SU-DHL-6 (cell line): ENCODE data around the gene RAMACL.

Experiments used
- EZH2phosphoT487 ChIP-seq: fragments of 200-600 bp; sonication (generic), shearing (Covaris generic); conservative IDR thresholded peaks from 2 replicates; pipeline ENCODE4 v1.6.1; 2018; ENCODE audit warnings: mild to moderate bottlenecking, antibody characterized with exemption, low read length, moderate library complexity, mixed read lengths
- TF ChIP-seq, protein P1 (sequence below): fragments of 200-600 bp; sonication (generic); IDR thresholded peaks from one replicate; pipeline ENCODE4 v1.5.1; 2017; ENCODE audit warnings: antibody characterized with exemption, mild to moderate bottlenecking, low read length, moderate library complexity; ENCODE audit not compliant: insufficient read depth, poor library complexity, severe bottlenecking

DNA sequence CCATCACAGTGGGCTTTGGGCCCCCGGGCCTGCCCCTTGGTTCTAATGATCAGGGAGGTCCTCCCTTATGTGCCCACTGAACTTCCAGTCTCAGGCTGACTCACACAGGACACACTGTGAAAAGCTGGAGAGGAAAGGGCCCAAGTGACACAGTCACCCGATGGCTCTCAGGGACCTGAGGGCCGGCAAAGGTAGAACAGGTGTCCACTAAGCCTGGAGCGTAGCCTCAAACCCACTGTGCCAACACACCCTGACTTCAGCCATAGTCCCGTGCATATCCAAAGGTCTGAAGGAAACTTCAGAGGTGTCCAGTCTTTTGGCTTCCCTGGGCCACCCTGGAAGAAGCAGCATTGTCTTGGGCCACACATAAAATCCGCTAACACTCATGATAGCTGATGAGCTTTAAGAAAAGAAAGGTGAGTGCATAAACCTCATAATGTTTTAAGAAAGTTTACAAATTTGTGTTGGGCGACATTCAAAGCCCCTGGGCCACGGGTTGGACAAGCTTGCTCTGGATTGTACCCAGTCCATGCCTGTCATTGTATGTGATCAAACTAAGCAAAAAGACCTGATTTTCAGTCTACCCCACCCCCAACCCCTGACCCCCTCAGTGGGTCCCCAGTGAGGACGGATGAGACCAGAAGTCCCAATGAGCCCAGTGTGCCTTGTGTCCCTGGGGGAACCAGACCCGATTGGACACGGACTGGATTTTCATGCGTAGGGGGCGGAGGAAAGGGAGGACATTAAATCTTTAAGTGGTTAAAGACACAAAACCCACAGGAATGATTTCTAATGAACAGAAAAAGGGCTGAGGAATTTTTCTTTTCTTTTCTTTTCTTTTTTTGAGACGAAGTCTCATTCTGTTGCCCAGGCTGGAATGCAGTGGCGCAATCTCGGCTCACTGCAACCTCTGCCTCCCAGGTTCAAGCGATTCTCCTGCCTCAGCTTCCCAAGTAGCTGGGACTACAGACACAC, 6.1 kb downstream of the RAMACL start:
- TF ChIP-seq, protein P1, sequence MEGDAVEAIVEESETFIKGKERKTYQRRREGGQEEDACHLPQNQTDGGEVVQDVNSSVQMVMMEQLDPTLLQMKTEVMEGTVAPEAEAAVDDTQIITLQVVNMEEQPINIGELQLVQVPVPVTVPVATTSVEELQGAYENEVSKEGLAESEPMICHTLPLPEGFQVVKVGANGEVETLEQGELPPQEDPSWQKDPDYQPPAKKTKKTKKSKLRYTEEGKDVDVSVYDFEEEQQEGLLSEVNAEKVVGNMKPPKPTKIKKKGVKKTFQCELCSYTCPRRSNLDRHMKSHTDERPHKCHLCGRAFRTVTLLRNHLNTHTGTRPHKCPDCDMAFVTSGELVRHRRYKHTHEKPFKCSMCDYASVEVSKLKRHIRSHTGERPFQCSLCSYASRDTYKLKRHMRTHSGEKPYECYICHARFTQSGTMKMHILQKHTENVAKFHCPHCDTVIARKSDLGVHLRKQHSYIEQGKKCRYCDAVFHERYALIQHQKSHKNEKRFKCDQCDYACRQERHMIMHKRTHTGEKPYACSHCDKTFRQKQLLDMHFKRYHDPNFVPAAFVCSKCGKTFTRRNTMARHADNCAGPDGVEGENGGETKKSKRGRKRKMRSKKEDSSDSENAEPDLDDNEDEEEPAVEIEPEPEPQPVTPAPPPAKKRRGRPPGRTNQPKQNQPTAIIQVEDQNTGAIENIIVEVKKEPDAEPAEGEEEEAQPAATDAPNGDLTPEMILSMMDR, result no peak
- no peak for TF ChIP-seq EZH2phosphoT487
